ENCODE data around the gene SCYGR3. TPM values are rescaled to one million over a fixed set of nuclear protein-coding genes. Genes with fewer than 3 reads are reported as not detected.

SCYGR3 gene
- total RNA-seq, 2 experiments from 2014 or later, result not detected

GRCh38 chr2:227615181-227615580 is 541 bp upstream of the SCYGR3 start:
- Mint-ChIP-seq H3K27me3 (peaks cover 11% of the 10 kb centered on the region), H3K36me3 (ENCODE audit: low read depth) (no peaks in the 10 kb centered on the region), H3K4me1 (ENCODE audit: low read depth) (peaks cover 2% of the 10 kb centered on the region), H3K27ac (no peak overlapping the region), H3K4me3 (no peak overlapping the region), H3K9me3 (no peaks in the 10 kb centered on the region)
- intact Hi-C loops (cut with micrococcal nuclease), result no loop called here
- no peak for TF ChIP-seq CTCF (IDR thresholded peaks at IDR 0.05)
- ChIA-PET CTCF (no interaction called here), POLR2A (no interaction called here)
- DNase-seq (no peak), ATAC-seq (no peak)

GRCh38 chr2:227614246-227614645 is 394 bp downstream of the SCYGR3 start:
- Mint-ChIP-seq H3K9me3 (no peaks in the 10 kb centered on the region), H3K36me3 (ENCODE audit: low read depth) (no peaks in the 10 kb centered on the region), H3K27ac (no peak overlapping the region), H3K27me3 (peaks cover 16% of the 10 kb centered on the region), H3K4me3 (no peak overlapping the region), H3K4me1 (ENCODE audit: low read depth) (peaks cover 4% of the 10 kb centered on the region)
- intact Hi-C loops (cut with micrococcal nuclease), result no loop called here
- TF ChIP-seq CTCF (IDR thresholded peaks at IDR 0.05), result no peak
- DNase-seq, result no peak
- ChIA-PET POLR2A (no interaction called here), CTCF (no interaction called here)
- no peak for ATAC-seq

DNA sequence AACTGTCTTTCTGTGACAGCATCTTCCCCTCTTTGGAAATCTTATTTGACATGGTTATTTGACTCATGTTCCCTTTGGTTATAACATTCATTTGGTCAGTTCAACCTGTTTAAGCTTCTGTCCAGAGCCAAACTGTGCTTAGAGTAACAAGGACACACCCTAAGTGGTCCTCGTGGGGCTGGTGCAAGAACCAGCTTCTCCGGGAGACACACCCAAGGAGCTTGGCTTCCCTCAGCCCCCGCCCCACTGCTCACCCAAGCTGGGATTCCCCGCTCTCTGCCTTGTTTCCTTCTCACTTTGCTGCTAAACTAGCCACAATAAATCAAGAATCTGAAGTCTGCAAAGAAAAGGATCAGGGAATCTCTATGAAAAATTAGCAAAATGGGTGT is 1.4 kb downstream of the SCYGR3 start:
- CTCF ChIA-PET, result no interaction called here
- Mint-ChIP-seq H3K36me3 (ENCODE audit: low read depth) (no peaks in the 10 kb centered on the region), H3K4me3 (no peak overlapping the region), H3K9me3 (no peaks in the 10 kb centered on the region), H3K4me1 (ENCODE audit: low read depth) (peaks cover 13% of the 10 kb centered on the region), H3K27ac (no peak overlapping the region), H3K27me3 (peaks cover 24% of the 10 kb centered on the region)
- intact Hi-C loops (cut with micrococcal nuclease), result no loop called here
- DNase-seq (no peak), ATAC-seq (no peak)
- TF ChIP-seq CTCF (IDR thresholded peaks at IDR 0.05), result no peak
- POLR2A ChIA-PET, result no interaction called here

- no peak for DNase-seq
- intact Hi-C loops (cut with micrococcal nuclease), result no loop called here
- TF ChIP-seq CTCF (IDR thresholded peaks at IDR 0.05), result no peak
- no peak for ATAC-seq
- ChIA-PET POLR2A (no interaction called here), CTCF (no interaction called here)
- Mint-ChIP-seq H3K36me3 (ENCODE audit: low read depth) (no peaks in the 10 kb centered on the region), H3K4me3 (no peak overlapping the region), H3K27ac (no peak overlapping the region), H3K4me1 (ENCODE audit: low read depth) (peaks cover 13% of the 10 kb centered on the region), H3K27me3 (peaks cover 27% of the 10 kb centered on the region), H3K9me3 (no peaks in the 10 kb centered on the region)
Measured at GRCh38 chr2:227612546-227613271, 1.9 kb downstream of the SCYGR3 start.

- TF ChIP-seq CTCF (IDR thresholded peaks at IDR 0.05), result no peak
- no peak overlapping the region for H3K4me3 Mint-ChIP-seq
- H3K36me3 Mint-ChIP-seq (ENCODE audit: low read depth), result no peaks in the 10 kb centered on the region
- no peak overlapping the region for H3K27ac Mint-ChIP-seq
- CTCF ChIA-PET, result no interaction called here
- POLR2A ChIA-PET, result no interaction called here
- peaks cover 32% of the 10 kb centered on the region for H3K27me3 Mint-ChIP-seq
- intact Hi-C loops (cut with micrococcal nuclease), result no loop called here
- DNase-seq (no peak), ATAC-seq (no peak)
- H3K4me1 Mint-ChIP-seq (ENCODE audit: low read depth), result peaks cover 13% of the 10 kb centered on the region
- no peaks in the 10 kb centered on the region for H3K9me3 Mint-ChIP-seq
Measured at GRCh38 chr2:227610123-227610522, 4.5 kb downstream of the SCYGR3 start.
